Head of caudate nucleus (tissue), 42 donors: ENCODE measurements around the gene ASCL2.
A peak's percentile ranks its signal among the peaks of the same experiment; 100 is the strongest.

Source experiments
- DNase-seq, 42 donors: peaks; one replicate each; pipeline versions ENCODE4 v3.0.0 to v3.0.0-alpha.2; 2020 to 2021; ENCODE audit warnings: mixed read lengths in 7 of 42
- intact Hi-C: fragments of 100-400 bp; cut with DNase I; formaldehyde crosslinking; loops from one replicate; pipeline ENCODE4 v1.15.0; 2022

The ASCL2 gene

GRCh38 chr11:2224254-2224653, 46.1 kb downstream of the ASCL2 start:
- intact Hi-C loops: no loop called here
- no peak for DNase-seq

GRCh38 chr11:2223153-2223794, 47.1 kb downstream of the ASCL2 start:
- DNase-seq: no peak
- intact Hi-C loops: no loop called here

- DNase-seq: no peak
- intact Hi-C loops: no loop called here
Measured at GRCh38 chr11:2222451-2222850, 47.9 kb downstream of the ASCL2 start.

- intact Hi-C loops: no loop called here
Measured at GRCh38 chr11:2221591-2221990, 48.8 kb downstream of the ASCL2 start.

GRCh38 chr11:2221024-2221423, 49.4 kb downstream of the ASCL2 start:
- DNase-seq: no peak
- intact Hi-C loops: no loop called here

More at GRCh38 chr11:2221591-2221990, 48.8 kb downstream of the ASCL2 start:
- DNase-seq: no peak

GRCh38 chr11:2220173-2220771, 50.1 kb downstream of the ASCL2 start:
- intact Hi-C loops: no loop called here
- peak in 1 of 42 donors; percentile 7 for DNase-seq

GRCh38 chr11:2219318-2220017, 50.9 kb downstream of the ASCL2 start:
- DNase-seq: peak in 2 of 42 donors; percentile 10 to 14
- intact Hi-C loops: no loop called here
